Measurements from ENCODE around the gene DENND4A.

DENND4A gene

GRCh38 chr15:65666257-65666656 is 125.8 kb downstream of the DENND4A start:
- DNase-seq (ENCODE audit: low read depth), result peak; percentile 25

DNA sequence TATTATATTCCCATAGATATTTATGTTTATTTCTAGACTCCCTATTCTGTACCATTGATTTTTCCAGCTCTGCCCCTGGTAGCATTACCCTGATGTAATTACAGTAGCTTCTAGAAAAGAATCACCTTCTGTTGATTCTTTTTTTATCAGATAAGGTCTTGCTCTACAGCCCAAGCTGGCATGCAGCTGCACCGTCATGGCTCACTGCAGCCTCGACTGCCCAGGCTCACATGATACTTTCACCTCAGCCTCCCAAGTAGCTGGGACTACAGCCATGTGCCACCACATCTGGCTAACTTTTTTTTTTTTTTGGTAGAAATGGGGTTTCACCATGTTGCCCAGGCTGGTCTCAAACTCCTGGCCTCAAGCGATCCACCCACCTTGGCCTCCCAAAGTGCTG is 128.6 kb downstream of the DENND4A start:
- DNase-seq (ENCODE audit: low read depth), result no peak

DNA sequence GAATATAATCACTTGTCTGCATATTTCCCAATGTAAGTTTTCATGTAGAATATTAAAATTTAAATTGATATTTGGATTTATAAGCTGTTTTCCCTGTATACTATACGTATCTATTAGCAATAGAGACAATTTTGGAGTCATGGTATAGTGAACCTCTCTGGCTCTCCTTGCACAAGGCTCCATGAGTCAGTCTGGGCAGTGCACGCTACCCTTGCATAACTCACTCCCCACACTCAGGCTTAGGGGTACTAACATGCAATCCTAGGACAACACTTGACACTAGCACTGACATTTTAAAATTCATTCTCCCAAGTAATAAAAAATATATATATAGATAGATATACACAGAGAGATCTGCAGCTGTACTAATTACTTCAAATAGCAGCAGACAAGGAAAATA is 131.2 kb downstream of the DENND4A start:
- DNase-seq (ENCODE audit: low read depth), result no peak

DNA sequence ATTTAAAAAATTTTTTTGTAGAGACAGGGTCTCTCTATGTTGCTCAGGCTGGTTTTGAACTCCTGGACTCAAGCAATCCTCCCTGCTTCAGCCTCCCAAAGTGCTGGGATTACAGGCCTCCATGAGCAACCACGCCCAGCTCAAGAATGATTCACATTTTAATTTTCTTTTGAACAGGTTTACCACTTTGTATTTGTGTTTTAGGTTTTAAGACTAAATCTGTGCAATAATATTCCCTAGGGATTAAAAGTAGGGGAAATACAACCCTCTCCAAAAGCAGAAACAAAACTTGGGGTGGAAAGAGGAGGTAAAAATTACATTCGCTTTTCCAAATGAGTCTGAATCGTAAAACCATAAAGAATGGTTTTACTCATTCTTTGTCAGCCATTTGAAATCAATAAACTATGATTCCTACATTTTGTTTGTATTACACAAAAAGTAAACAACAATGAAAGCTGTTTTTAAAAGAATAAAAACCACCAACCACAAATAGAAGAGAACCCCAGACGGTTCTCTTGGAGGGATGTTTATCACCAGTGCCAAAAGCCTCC is 132.5 kb downstream of the DENND4A start:
- no peak for DNase-seq (ENCODE audit: low read depth)

GRCh38 chr15:65655457-65655856 is 136.6 kb downstream of the DENND4A start:
- no peak for DNase-seq (ENCODE audit: low read depth)

DNA sequence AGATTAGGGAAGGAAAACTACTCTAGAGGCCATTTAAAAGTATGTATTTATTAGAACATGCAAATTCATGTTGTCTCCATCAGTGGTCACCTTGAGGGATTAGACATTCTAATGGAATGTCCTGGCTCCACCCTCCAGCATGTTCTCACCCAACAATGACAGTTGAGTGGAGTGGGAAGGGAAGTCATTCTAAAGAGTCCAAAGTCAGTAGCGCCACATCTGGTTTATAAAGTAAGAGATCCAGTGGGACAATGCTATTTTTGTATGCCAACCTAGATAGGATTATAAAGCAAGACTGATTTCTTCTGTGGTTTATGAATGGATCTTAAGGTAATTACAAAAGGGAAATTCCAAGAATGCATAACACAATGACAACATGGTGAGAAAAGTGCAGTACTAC is 137.1 kb downstream of the DENND4A start:
- DNase-seq (ENCODE audit: low read depth), result no peak

DNA sequence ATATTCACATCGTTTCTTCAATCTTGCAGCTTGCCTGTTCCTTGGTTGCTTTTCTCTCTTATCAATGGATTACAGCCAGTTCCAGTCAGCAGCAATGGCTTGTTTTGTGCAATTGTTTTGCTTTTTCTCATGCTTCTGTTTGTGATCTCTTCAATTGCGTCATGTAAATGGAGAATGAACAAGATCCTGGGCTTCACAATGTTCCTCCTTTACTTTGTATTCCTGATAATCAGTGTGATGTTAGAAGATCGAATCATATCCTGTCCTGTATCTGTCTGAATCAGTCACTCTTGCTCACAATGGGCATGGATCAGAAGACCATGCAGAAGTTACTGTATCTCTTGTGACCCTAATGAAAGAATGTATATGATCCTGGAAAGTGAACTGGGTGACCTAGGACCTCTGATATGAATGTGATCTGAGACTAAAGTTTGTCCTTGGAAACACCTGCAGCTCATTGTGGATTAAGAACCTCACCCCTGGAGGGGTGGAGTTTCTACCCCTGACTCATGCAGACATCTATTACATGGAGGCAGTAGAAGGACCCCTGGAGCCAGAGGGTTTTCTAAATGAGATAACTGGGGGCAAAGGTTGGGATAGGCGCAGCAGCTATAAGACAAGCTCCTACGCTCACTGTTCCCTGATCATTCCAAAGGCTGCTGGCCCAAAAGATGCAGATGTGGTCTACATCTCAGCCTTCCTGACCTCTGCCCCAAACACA is 138.1 kb downstream of the DENND4A start:
- DNase-seq (ENCODE audit: low read depth), result no peak

GRCh38 chr15:65653341-65653740 is 138.8 kb downstream of the DENND4A start:
- peak; percentile 26 for DNase-seq (ENCODE audit: low read depth)

- no peak for DNase-seq (ENCODE audit: low read depth)
Measured at GRCh38 chr15:65651831-65652749, 140.0 kb downstream of the DENND4A start.

GRCh38 chr15:65651042-65651322 is 141.1 kb downstream of the DENND4A start:
- DNase-seq (ENCODE audit: low read depth), result no peak

DNA sequence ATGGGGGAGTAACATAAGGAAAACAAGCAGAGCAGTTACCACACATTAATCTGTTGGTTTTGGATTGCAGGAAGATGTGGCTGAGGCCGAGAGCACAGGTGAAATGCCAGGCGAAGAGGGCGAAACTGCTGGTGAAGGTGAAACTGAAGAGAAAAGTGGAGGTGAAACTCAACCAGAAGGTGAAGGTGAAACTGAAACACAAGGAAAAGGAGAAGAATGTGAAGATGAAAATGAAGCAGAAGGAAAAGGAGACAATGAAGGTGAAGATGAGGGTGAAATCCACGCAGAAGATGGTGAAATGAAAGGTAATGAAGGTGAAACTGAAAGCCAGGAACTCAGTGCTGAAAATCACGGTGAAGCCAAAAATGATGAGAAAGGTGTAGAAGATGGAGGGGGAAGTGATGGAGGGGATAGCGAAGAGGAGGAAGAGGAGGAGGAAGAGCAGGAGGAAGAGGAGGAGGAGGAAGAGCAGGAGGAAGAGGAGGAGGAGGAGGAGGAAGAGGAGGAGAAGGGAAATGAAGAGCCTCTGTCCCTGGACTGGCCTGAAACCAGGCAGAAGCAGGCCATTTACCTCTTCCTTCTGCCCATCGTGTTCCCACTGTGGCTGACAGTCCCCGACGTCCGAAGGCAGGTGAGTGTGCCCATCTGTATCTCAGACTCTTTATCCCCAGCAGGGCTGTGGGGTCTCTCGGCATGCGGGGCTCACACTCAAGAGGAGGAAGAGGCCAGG is 141.6 kb downstream of the DENND4A start:
- DNase-seq (ENCODE audit: low read depth), result no peak

GRCh38 chr15:65646486-65646885 is 145.6 kb downstream of the DENND4A start:
- no peak for DNase-seq (ENCODE audit: low read depth)

DNA sequence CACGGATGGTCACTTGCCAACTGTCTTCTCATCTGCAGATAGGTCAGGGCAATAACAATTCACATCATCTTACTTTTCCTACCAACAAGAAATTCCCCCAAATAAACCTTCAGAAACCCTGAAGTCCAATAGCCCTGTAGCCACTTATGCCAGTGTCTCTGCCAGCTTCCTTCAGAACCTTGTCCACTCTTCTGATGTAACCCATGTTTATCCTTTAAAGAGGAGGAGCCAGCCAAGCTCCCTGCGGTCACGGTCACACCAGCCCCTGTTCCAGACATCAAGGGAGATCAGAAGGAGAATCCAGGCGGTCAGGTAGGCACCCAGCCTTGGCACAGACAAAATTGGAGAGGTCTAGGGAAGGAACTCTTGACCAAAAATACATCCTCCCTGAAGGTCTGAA is 146.7 kb downstream of the DENND4A start:
- no peak for DNase-seq (ENCODE audit: low read depth)

DNA sequence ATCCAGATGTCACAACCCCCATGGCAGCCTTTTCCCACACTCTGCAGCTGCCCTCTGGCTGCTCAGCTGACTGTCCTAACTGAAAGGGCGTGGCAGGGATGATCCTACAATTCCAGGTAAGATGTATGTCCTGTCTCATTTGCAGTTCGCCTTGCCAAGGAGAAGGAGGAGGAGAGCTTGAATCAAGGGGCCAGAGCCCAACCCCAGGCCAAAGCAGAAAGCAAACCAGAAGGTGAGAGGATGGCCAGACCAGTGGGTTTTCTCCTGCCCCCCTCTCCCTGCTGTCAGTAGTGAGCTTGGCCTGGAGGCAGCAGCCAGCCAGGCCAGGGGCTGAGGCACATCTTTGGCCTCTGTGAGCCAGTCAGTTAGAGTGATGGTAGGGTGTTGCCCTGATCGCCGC is 147.8 kb downstream of the DENND4A start:
- DNase-seq (ENCODE audit: low read depth), result no peak

- no peak for DNase-seq (ENCODE audit: low read depth)
Measured at GRCh38 chr15:65642594-65642993, 149.5 kb downstream of the DENND4A start.

GRCh38 chr15:65641768-65642475 is 150.2 kb downstream of the DENND4A start:
- DNase-seq (ENCODE audit: low read depth), result no peak

DNA sequence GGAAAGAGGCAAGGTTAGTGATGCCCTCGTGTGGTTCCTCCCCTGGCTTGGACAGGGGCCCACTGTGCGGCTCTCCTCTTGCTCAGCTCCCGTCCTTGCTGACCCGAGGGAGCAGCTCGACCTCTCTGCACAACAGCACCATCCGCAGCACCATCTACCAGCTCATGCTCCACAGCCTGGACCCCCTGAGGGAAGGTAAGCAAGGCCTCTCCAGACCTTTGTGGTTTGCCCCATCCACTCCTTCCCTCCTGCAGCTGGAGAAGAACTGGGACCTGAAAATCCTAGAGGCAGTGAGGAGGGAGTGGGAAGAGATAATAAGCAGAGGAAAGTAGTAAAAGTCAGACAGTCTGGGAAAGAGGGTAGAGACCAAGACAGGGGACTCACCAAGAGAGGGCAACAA is 152.6 kb downstream of the DENND4A start:
- no peak for DNase-seq (ENCODE audit: low read depth)

DNA sequence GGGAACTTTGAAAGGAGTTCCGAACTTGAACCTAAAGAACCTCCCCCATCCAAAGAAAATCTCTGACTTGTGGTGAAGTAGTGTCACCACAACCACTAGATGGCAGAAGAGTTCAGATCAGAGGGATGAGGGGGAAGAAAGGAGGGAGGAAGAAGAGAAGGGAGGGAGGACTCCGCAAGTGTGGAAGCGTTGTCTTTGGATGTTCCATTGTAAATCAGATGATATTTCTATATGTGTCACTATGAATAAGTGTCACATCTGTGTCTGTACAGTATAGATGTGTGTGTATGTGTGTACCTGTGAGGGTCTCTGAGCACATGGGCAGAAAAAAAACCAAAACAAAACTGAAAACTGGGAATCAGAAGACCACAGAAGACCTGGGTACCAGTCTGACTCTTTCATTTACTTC is 153.4 kb downstream of the DENND4A start:
- DNase-seq (ENCODE audit: low read depth), result peak; percentile 71

DNA sequence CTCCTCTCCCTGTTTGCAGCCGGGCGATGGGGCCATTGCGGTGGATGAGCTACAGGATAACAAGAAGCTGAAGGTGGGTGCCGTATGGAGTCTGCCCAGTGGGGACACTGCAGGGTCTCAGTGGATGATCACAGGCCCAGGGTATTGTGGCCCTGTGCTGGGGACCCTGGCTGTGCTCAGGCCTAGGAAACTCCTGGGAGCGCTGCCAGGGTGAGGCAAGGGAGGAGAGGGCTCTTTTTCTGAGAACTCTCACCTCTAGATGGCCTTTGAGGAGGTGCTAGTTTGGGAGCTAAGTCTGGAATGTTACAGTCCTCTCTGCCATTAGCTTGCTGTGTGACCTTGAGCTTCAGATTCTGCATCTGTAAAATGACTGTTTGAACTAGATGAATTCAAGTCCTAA is 154.0 kb downstream of the DENND4A start:
- DNase-seq (ENCODE audit: low read depth), result no peak

DNA sequence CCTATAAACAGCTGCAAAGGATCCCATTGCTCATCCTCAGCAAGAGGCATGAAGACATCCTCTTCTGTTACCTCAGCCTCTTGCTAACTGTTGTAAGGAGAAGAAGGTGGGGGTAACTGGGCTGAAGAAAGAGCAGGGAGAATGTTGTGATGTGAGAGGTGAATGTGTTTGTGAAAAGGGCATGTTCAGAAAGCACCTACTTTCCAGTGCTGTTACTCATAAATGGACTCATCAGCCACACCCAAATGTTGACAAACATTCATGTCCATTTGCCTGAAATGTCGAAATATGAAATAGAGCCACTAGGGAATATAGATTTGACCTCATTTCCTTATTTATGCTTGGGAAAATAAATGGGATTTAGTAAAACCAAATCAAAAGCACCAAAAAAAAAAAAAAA is 157.7 kb downstream of the DENND4A start:
- no peak for DNase-seq (ENCODE audit: low read depth)

- DNase-seq (ENCODE audit: low read depth), result no peak
Measured at GRCh38 chr15:65633752-65634151, 158.3 kb downstream of the DENND4A start.

GRCh38 chr15:65632780-65633375 is 159.2 kb downstream of the DENND4A start:
- DNase-seq (ENCODE audit: low read depth), result no peak
